K562 (cell line): Measurements from ENCODE around the gene KCTD11. TPM values are rescaled to one million over a fixed set of nuclear protein-coding genes. Genes with fewer than 3 reads are reported as not detected.
A peak's percentile ranks its signal among the peaks of the same experiment; 100 is the strongest.

Experiments used
- ATF1 ChIP-seq, 2 experiments: fragments of 450-650 bp in 1 of 2; IDR thresholded peaks; 2 replicates each; pipeline ENCODE4 v1.6.1; 2016; ENCODE audit warnings: missing compliant biosample characterization in 1 of 2, missing genetic modification characterization in 1 of 2
- ATF6 ChIP-seq: sonication (generic); formaldehyde crosslinking; IDR thresholded peaks from 2 replicates; pipeline ENCODE4 v1.4.0; 2020; ENCODE audit warnings: mild to moderate bottlenecking, missing genetic modification reagents
- CEBPG ChIP-seq, 3 experiments: fragments of 200-800 bp in 1 of 3; sonication (Bioruptor generic) in 1 of 3; sonication (generic) in 1 of 3; formaldehyde crosslinking in 1 of 3; IDR thresholded peaks in 2 of 3; conservative IDR thresholded peaks in 1 of 3; 2 replicates each; pipeline versions ENCODE4 v1.6.1 to v1.8.0; 2016 to 2022; ENCODE audit warnings: missing compliant biosample characterization in 2 of 3, missing genetic modification characterization in 2 of 3, mild to moderate bottlenecking in 1 of 3, missing genetic modification reagents in 1 of 3
- CSDE1 ChIP-seq, 2 experiments: fragments of 450-650 bp; IDR thresholded peaks; 2 replicates each; pipeline ENCODE4 v1.6.1; 2016; ENCODE audit warnings: mild to moderate bottlenecking in 1 of 2
- CXXC5 ChIP-seq: fragments of 250-450 bp; sonication (Bioruptor Pico); IDR thresholded peaks from 2 replicates; pipeline ENCODE4 v1.8.0; 2022; ENCODE audit warnings: inconsistent platforms, mild to moderate bottlenecking, moderate library complexity
- FOSL1 ChIP-seq: fragments of 200-800 bp; sonication (Bioruptor generic); conservative IDR thresholded peaks from 2 replicates; pipeline ENCODE4 v1.6.1; 2016; ENCODE audit warnings: missing genetic modification characterization, missing compliant biosample characterization
- HDAC1 ChIP-seq, 2 experiments: fragments of 450-650 bp; IDR thresholded peaks; 2 replicates each; pipeline ENCODE4 v1.6.1; 2016 to 2017; ENCODE audit warnings: inconsistent platforms in 1 of 2, mild to moderate bottlenecking in 1 of 2, moderate library complexity in 1 of 2
- JUNB ChIP-seq: fragments of 450-650 bp; formaldehyde crosslinking; conservative IDR thresholded peaks from 2 replicates; pipeline ENCODE4 v1.4.0; 2020; ENCODE audit warnings: mild to moderate bottlenecking
- NRF1 ChIP-seq, 2 experiments: fragments of 450-650 bp; IDR thresholded peaks in 1 of 2; conservative IDR thresholded peaks in 1 of 2; 2 replicates each; pipeline ENCODE4 v1.6.1; 2014; ENCODE audit warnings: mild to moderate bottlenecking in 2 of 2
- SMC3 ChIP-seq: conservative IDR thresholded peaks from 2 replicates; pipeline ENCODE4 v1.6.1; 2011; ENCODE audit warnings: low read depth, low read length, improper control_type of control experiment; ENCODE audit not compliant: insufficient read depth
- ZFP30 ChIP-seq: fragments of 250-450 bp; sonication (Bioruptor Pico); IDR thresholded peaks from 2 replicates; pipeline ENCODE4 v1.8.0; 2022; ENCODE audit warnings: moderate library complexity, mild to moderate bottlenecking, inconsistent platforms, borderline replicate concordance
- ZFPM2 ChIP-seq: fragments of 250-450 bp; sonication (Bioruptor Pico); IDR thresholded peaks from 2 replicates; pipeline ENCODE4 v1.5.1; 2022; ENCODE audit warnings: mild to moderate bottlenecking
- ZKSCAN3 ChIP-seq: fragments of 250-450 bp; sonication (Bioruptor Pico); IDR thresholded peaks from 2 replicates; pipeline ENCODE4 v1.4.0; 2020
- ZNF165 ChIP-seq: fragments of 250-450 bp; sonication (Bioruptor Pico); IDR thresholded peaks from 2 replicates; pipeline ENCODE4 v1.4.0; 2020; ENCODE audit warnings: borderline replicate concordance
- ZNF174 ChIP-seq: fragments of 250-450 bp; sonication (Bioruptor Pico); IDR thresholded peaks from 2 replicates; pipeline ENCODE4 v1.4.0; 2020; ENCODE audit warnings: mild to moderate bottlenecking
- ZNF778 ChIP-seq: fragments of 450-650 bp; formaldehyde crosslinking; IDR thresholded peaks from 2 replicates; pipeline ENCODE4 v1.4.0; 2020; ENCODE audit warnings: mild to moderate bottlenecking, moderate library complexity
- polyA plus RNA-seq, 8 experiments: library from polyadenylated mRNA; depleted of rRNA in 4 of 8; stranded (reverse) in 5 of 8; unstranded in 3 of 8; fragments of >200 nt; fragmentation: Nextera tagmentation in 2 of 8; fragmentation: Illumina TruSeq in 1 of 8; extraction: Ambion mirVana in 2 of 8; extraction: Trizol in 1 of 8; gene quantifications; 2 replicates each; pipeline versions ENCODE4 v1.2.1 to v1.2.3, GENCODE V29; 2011 to 2014; ENCODE audit warnings: inconsistent platforms in 1 of 8, missing spikeins in 1 of 8
- total RNA-seq, 7 experiments: library from RNA; depleted of rRNA in 6 of 7; stranded (reverse); fragments of >200 nt in 6 of 7; fragmentation: Illumina TruSeq in 2 of 7; extraction: Trizol in 2 of 7; gene quantifications; 2 replicates each; pipeline versions ENCODE4 v1.2.1 to v1.2.3, GENCODE V29; 2011 to 2021; ENCODE audit warnings: low replicate concordance in 1 of 7
- TF ChIP-seq, protein P1 (sequence below): fragments of 250-450 bp; sonication (Bioruptor Pico); IDR thresholded peaks from 2 replicates; pipeline ENCODE4 v1.4.0; 2020
- TF ChIP-seq, protein P2 (sequence below): fragments of 250-450 bp; sonication (Bioruptor Pico); IDR thresholded peaks from 2 replicates; pipeline ENCODE4 v1.8.0; 2021; ENCODE audit warnings: moderate library complexity, mild to moderate bottlenecking, inconsistent platforms
- TF ChIP-seq, protein P3 (sequence below): sonication (generic); formaldehyde crosslinking; IDR thresholded peaks from 2 replicates; pipeline ENCODE4 v1.8.1; 2022; ENCODE audit warnings: missing genetic modification reagents

KCTD11 gene
- total and polyA plus RNA-seq, 9 of the 15 experiments (the other 6 are each of a cell fraction or from before 2014, with no cell fraction given), result 0.01 to 3.2 (median 2.5) TPM; not detected in 1

DNA sequence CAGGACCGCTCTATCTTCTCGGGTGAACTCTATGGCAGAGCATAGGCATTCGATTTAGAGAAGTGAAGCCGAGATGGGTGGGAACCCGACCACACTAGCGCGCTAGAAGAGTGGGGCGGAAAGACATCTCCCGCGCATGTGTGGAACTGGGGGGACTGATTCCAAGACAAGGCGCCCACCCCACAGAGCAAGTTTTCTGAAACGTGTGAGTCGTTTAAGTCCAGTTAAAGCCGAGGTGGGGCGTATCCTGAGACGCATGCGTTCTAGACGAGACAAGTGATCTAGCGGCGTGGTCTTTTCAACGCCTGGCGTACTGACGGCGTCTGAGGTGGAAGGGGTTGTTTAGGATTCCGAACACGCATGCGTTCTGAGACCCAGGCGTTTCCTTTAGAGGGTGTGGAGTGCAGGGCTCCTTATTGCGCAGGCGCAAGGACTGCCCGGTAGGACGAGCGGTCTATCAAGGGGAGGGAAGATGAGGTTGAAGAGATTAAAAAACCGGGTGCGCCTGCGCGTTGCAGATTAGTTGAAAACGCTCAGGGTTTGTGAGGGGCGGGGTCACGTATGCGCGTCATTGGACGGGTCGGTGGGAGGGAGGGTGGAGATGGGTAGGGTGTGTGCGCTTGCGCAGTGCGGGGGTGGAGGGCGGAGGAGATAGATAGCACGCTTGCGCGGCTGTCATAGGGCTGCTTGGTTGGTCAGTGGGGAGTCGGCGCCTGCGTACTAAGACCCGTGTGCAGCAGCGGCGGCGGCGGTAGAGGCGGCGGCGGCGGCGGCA lies 44.9 kb upstream of the KCTD11 start, which contains the start of gene EIF5A (continued):
- TF ChIP-seq, protein P1, sequence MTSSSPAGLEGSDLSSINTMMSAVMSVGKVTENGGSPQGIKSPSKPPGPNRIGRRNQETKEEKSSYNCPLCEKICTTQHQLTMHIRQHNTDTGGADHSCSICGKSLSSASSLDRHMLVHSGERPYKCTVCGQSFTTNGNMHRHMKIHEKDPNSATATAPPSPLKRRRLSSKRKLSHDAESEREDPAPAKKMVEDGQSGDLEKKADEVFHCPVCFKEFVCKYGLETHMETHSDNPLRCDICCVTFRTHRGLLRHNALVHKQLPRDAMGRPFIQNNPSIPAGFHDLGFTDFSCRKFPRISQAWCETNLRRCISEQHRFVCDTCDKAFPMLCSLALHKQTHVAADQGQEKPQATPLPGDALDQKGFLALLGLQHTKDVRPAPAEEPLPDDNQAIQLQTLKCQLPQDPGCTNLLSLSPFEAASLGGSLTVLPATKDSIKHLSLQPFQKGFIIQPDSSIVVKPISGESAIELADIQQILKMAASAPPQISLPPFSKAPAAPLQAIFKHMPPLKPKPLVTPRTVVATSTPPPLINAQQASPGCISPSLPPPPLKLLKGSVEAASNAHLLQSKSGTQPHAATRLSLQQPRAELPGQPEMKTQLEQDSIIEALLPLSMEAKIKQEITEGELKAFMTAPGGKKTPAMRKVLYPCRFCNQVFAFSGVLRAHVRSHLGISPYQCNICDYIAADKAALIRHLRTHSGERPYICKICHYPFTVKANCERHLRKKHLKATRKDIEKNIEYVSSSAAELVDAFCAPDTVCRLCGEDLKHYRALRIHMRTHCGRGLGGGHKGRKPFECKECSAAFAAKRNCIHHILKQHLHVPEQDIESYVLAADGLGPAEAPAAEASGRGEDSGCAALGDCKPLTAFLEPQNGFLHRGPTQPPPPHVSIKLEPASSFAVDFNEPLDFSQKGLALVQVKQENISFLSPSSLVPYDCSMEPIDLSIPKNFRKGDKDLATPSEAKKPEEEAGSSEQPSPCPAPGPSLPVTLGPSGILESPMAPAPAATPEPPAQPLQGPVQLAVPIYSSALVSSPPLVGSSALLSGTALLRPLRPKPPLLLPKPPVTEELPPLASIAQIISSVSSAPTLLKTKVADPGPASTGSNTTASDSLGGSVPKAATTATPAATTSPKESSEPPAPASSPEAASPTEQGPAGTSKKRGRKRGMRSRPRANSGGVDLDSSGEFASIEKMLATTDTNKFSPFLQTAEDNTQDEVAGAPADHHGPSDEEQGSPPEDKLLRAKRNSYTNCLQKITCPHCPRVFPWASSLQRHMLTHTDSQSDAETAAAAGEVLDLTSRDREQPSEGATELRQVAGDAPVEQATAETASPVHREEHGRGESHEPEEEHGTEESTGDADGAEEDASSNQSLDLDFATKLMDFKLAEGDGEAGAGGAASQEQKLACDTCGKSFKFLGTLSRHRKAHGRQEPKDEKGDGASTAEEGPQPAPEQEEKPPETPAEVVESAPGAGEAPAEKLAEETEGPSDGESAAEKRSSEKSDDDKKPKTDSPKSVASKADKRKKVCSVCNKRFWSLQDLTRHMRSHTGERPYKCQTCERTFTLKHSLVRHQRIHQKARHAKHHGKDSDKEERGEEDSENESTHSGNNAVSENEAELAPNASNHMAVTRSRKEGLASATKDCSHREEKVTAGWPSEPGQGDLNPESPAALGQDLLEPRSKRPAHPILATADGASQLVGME (CRISPR knock-in tag), result no peak
- TF ChIP-seq ZKSCAN3 (CRISPR knock-in tag) (no peak), HDAC1 (IDR thresholded peaks at IDR 0.05) (peak in 1 of 2 experiments; percentile 70; a peak in 2 of 4 replicates), ZNF778 (CRISPR knock-in tag) (no peak), CSDE1 (IDR thresholded peaks at IDR 0.05) (no peak), ZNF165 (CRISPR knock-in tag) (no peak), NRF1 (conservative IDR thresholded peaks at IDR 0.05 in 1 of 2, IDR thresholded peaks at IDR 0.05 in 1 of 2) (peak; percentile 100), JUNB (CRISPR knock-in tag) (no peak), FOSL1 (tag) (no peak), ATF1 (CRISPR knock-in tag; IDR thresholded peaks at IDR 0.05) (no peak), ATF1 (tag; IDR thresholded peaks at IDR 0.05) (peak; percentile 82), SMC3 (no peak), ATF6 (CRISPR knock-in tag) (no peak), ZFPM2 (CRISPR knock-in tag) (no peak), ZFP30 (CRISPR knock-in tag) (no peak), ZNF174 (CRISPR knock-in tag) (no peak), CEBPG (CRISPR knock-in tag; IDR thresholded peaks at IDR 0.05) (no peak), CEBPG (tag; conservative IDR thresholded peaks at IDR 0.05 in 1 of 2, IDR thresholded peaks at IDR 0.05 in 1 of 2) (no peak), CXXC5 (CRISPR knock-in tag) (peak; percentile 61)
- TF ChIP-seq, protein P2, sequence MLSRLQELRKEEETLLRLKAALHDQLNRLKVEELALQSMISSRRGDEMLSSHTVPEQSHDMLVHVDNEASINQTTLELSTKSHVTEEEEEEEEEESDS, result no peak
- TF ChIP-seq, protein P3, sequence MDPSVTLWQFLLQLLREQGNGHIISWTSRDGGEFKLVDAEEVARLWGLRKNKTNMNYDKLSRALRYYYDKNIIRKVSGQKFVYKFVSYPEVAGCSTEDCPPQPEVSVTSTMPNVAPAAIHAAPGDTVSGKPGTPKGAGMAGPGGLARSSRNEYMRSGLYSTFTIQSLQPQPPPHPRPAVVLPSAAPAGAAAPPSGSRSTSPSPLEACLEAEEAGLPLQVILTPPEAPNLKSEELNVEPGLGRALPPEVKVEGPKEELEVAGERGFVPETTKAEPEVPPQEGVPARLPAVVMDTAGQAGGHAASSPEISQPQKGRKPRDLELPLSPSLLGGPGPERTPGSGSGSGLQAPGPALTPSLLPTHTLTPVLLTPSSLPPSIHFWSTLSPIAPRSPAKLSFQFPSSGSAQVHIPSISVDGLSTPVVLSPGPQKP (CRISPR knock-in tag), result no peak
